ENCODE measurements around the gene HSPA12B.
A peak's percentile ranks its signal among the peaks of the same experiment; 100 is the strongest.

Gene HSPA12B

GRCh38 chr20:3749087-3749688 is 16.7 kb downstream of the HSPA12B start:
- no peak for DNase-seq (ENCODE audit: low spot score)

- peak; percentile 51 for DNase-seq (ENCODE audit: low spot score)
Observed at GRCh38 chr20:3749689-3750531, 17.4 kb downstream of the HSPA12B start.

GRCh38 chr20:3751305-3751674 is 18.8 kb downstream of the HSPA12B start:
- no peak for DNase-seq (ENCODE audit: low spot score)

GRCh38 chr20:3751675-3752385 is 19.3 kb downstream of the HSPA12B start:
- DNase-seq (ENCODE audit: low spot score), result peak; percentile 88

- no peak for DNase-seq (ENCODE audit: low spot score)
Observed at GRCh38 chr20:3752386-3752759, 19.9 kb downstream of the HSPA12B start.

- peak; percentile 79 for DNase-seq (ENCODE audit: low spot score)
Observed at GRCh38 chr20:3753098-3753497, 20.6 kb downstream of the HSPA12B start.

- no peak for DNase-seq (ENCODE audit: low spot score)
Observed at GRCh38 chr20:3753501-3754275, 21.2 kb downstream of the HSPA12B start.

GRCh38 chr20:3754276-3754630 is 21.8 kb downstream of the HSPA12B start:
- no peak for DNase-seq (ENCODE audit: low spot score)

- DNase-seq (ENCODE audit: low spot score), result no peak
Observed at GRCh38 chr20:3755269-3755668, 22.8 kb downstream of the HSPA12B start.

GRCh38 chr20:3755814-3756480 is 23.5 kb downstream of the HSPA12B start:
- DNase-seq (ENCODE audit: low spot score), result no peak

- no peak for DNase-seq (ENCODE audit: low spot score)
Observed at GRCh38 chr20:3757268-3757667, 24.8 kb downstream of the HSPA12B start.

- no peak for DNase-seq (ENCODE audit: low spot score)
Observed at GRCh38 chr20:3758566-3758965, 26.1 kb downstream of the HSPA12B start.

GRCh38 chr20:3759316-3759823 is 26.9 kb downstream of the HSPA12B start:
- no peak for DNase-seq (ENCODE audit: low spot score)

- no peak for DNase-seq (ENCODE audit: low spot score)
Observed at GRCh38 chr20:3759884-3760283, 27.4 kb downstream of the HSPA12B start.

GRCh38 chr20:3760655-3761348 is 28.3 kb downstream of the HSPA12B start:
- no peak for DNase-seq (ENCODE audit: low spot score)

- DNase-seq (ENCODE audit: low spot score), result no peak
Observed at GRCh38 chr20:3763671-3764601, 31.5 kb downstream of the HSPA12B start.

GRCh38 chr20:3764659-3765058 is 32.2 kb downstream of the HSPA12B start:
- no peak for DNase-seq (ENCODE audit: low spot score)

GRCh38 chr20:3765171-3765882 is 32.8 kb downstream of the HSPA12B start:
- DNase-seq (ENCODE audit: low spot score), result no peak

- no peak for DNase-seq (ENCODE audit: low spot score)
Observed at GRCh38 chr20:3766422-3767109, 34.1 kb downstream of the HSPA12B start.
